Right renal cortex interstitium (tissue), 3 donors: ENCODE results near the gene MDP1. TPM values are rescaled to one million over a fixed set of nuclear protein-coding genes. Genes with fewer than 3 reads are reported as not detected.
"Not testable (repeated sequence)": the region's sequence is repeated elsewhere in the genome, so short reads cannot be mapped to it uniquely, and the experiment has no call there.

ENCODE experiments used
- DNase-seq, 3 donors: peaks; one replicate each; pipeline ENCODE4 v3.0.0-alpha.2; 2013; ENCODE audit warnings: low read depth in 3 of 3, low spot score in 2 of 3
- polyA plus RNA-seq, 3 donors: library from polyadenylated mRNA; unstranded; fragments of 120-200 nt; gene quantifications; one replicate each; pipeline ENCODE4 v1.2.1, GENCODE V29; 2013; ENCODE audit not compliant: insufficient read length in 3 of 3

Gene MDP1
- polyA plus RNA-seq, 3 donors: 10.2 to 12.9 (median 12.5) TPM

DNA sequence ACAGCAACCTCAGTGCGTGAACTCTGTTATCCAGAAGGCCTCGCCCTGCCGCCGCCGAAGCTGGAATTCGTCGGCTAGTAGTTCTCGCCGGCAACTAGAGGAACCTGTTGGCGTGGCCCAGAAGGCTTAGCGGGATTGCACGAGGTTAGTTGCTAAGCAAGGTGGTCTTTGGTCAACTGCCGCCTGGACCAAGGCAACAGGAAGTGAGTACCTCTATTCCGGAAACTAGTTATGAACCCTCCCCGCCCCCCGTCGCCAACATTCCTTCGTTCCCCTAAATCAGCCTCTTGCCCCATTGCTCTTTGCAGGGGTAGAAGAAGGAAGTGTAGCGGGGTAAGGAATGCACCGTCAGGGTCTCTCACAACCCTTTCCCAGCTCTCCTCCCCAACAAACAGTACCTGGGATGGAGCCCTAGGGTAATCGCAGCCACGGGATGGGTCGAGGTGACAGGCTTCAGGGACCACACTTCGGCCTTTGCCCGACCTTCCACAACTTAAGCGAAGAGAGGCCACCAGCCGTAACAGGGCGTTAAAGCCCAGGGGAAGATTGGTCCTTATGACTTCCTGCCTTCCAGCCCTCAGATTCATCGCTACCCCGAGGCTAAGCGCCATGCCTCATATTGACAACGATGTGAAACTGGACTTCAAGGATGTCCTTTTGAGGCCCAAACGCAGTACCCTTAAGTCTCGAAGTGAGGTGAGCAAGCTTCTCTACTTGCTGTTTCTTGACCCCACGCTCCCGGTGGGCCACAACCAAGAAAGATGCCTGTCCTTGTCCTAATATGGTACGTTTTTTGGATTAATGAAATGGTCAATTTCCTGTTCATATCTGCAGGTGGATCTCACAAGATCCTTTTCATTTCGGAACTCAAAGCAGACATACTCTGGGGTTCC, 17.0 kb upstream of the MDP1 start, which contains the start of gene GMPR2:
Gene GMPR2 (plus strand): TSS at position 285 of the 893 bp plus-strand sequence. CDS start 325 bp downstream, at position 610.
- DNase-seq: no peak

DNA sequence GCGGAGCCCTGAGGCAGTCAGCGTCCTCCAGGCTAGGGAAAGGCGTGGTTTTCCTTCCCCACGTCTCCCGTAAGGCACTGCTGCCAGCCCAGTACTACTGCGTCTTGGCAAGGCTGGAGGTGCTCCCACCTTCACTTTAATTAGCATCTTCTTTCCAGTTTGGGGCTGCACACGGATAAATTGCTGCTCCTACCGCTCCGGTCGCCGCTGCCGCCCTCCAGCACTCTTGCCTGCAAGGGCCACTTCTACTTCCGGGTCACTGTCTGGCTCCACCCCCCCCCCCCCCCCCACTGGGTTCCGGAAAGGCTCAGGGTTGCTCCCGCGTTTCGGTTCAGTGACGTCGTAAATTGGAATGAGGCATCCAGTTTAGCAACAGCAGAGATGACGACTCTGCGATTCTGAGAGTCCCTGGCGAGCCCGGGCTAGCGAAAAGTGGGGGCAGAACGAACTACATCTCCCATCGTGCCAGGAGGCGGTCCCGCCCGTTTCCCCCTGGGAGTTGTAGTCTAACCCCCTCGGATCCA, 16.3 kb upstream of the MDP1 start, which contains the start of gene NEDD8:
Gene NEDD8 (minus strand): TSS at position 247 of the 524 bp plus-strand sequence. CDS start 100 bp downstream, at position 147.
- peak; percentile 83 to 90 (median 84) for DNase-seq

DNA sequence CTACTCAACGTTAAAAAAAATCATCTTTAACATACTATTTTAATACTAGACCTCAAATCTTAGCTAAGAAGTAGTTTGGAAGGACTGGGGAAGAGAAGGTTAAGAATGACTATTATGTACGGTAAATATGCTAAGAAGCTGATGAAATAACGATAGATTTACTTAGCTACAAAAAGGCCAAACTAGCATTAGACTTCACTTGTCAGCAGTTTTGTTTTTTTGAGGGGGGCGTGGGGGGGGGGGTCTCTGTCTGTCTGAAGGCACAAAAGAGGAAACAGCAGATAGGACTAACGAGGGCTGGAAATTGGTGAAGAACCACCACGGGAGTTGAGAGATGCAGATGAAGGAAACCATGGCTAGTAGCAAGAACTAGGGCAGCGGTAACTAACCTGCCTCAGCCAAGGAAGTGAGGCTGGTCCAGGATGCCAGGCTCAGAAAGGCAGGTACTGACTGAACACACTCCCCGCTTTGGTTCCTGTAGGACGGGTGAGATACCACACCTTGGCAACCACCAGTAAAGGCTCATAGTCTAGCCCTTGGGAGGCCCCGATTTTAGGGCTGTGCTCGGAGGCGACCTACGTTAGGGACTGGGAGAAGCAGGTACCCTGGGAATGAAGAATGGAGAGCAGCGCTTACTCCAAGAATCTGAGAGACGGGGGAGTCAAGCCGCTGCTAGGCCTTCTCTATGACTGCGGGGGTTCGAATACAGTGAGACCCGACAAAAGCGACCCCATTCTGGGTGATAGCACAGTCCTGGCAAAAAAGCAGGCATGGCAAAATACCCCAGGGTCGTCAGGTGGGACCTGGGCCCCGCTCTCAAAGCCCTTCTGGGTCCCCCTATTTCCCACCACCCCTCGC, 15.6 kb upstream of the MDP1 start:
- DNase-seq: no peak

DNA sequence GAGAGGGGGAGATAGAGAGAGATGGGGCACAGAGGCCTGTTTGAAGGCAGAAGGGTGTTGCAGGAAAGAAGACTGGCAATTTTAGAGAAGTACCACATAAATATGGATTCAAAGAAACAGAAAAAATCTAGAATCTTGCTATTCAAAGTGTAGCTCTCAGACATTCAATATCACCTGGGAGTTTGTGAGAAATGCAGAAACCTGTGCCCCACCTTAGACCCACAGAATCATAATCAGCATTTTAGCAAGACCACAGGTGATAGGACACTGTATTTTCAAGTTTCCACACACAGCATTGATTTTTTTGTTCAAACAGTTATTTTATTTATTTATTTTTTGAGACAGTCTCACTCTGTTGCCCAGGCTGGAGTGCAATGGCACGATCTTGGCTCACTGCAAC, 13.0 kb upstream of the MDP1 start:
- DNase-seq: no peak

DNA sequence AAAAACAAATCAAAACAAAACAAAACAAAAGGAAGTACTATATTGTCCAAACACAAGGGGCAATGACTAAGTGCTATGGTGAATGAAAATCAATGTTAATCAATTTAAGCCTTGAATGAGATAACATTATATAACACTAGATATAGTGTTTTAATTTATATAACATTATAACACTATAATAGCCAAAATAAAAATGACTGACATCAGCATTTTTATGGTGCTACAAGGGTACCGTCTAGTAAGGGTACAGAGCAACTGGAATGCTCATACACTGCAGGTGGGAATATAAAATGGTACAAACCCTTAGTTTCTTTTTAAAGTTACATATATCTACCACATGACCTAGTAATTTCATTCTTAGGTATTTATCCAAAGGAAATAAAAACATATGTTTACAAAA, 10.6 kb upstream of the MDP1 start:
- no peak for DNase-seq

DNA sequence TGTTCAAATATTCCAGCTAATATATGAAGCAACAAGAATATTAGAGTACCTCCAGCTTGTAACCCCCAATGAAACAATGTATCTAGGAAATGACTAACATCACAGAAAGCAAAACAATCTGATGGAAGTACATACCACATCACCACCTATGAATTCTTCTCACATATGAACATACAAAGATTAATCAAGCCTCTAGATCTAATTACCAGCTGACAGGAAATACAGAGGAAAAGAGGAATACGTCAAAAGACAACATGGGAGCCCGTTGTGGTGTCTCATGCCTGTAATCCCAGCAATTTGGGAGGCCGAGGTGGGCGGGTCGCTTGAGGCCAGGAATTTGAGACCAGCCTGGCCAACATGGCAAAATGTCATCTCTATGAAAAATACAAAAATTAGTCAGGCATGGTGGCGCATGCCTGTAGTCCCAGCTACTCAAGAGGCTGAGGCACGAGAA, 8.8 kb upstream of the MDP1 start:
- DNase-seq: no peak

DNA sequence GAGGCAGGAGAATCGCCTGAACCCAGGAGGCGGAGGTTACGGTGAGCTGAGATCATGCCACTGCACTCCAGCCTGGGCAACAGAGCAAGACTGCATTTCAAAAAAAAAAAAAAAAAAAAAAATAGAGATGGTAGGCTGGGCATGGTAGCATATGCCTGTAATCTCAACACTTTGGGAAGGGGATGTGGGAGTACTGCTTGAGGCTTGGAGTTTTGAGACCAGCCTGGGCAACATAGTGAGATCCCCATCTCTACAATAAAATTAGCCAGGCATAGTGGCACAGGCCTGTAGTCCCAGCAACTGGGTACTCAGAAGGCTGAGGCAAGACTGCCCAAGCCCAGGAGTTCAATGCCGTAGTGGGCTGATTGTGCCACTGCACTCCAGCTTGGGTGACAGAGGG, 7.1 kb upstream of the MDP1 start:
- DNase-seq: not testable (repeated sequence)

DNA sequence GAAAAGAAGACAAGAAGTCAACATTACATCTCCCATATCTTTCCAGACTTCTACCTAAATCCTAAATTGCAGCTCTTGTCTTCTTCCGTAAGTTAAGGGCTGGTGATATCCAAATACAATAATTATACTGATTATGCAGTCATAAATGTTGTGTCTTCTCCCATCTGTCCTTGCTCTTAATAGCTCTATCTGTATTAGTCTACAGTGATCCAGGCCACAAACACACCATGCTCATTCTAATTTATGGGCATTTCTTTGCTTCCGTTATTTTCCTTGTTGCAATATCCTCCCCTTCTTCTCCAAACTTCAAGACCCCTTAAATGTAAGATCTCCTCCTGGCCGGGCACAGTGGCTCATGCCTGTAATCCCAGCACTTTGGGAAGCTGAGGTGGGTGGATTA, 3.7 kb upstream of the MDP1 start:
- DNase-seq: no peak

DNA sequence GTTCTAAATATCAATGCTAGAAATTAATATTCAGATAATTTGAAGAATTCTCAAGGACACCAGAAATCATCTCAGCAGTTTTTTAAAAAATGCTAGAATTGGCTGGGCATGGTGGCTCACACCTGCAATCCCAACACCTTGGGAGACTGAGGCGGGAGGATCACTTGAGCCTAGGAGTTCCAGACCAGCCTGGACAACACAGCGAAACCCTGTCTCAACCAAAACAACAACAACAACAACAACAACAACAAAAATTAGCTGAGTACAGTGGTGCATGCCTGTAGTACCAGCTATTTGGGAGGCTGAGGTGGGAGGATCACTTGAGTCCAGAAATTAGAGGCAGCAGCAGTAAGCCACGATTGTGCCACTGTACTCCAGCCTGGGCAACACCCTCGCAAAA, 3.2 kb upstream of the MDP1 start:
- no peak for DNase-seq

DNA sequence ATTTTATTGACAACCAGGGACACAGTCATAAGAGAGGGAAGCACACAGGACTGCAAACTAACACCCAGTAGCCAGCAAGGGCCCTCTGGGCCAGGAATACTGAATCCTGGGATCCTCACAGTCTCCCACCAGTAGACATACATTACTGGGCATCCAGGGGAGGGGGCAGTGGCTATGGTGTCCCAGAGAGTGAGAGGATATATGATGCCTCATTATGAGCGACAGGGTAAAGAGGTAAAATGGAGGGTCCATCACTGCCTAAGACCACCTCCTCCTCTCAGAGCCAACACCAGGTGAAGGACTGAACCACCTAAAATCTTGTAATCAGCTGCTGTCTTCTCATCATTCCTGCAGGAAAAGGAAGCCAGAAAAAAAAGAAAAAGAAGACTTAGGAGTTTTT, 1.0 kb upstream of the MDP1 start:
- not testable (repeated sequence) for DNase-seq

DNA sequence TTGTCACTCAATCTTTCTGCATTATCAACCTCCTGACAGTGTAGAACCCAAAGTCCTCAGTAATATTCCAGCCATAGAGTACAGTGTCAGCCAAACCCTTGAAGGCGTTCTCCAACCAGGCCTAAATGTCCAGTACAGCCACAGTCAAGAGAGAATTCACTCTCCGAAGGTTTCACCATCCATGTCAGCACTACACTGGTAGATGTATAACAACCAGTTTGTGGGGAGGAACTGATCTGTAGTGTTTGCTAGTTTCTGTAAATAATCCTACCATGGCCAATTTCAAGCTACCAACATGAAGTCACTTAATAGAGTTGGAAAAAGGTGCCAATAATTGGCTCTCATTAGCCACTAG, 456 bp upstream of the MDP1 start:
- no peak for DNase-seq

DNA sequence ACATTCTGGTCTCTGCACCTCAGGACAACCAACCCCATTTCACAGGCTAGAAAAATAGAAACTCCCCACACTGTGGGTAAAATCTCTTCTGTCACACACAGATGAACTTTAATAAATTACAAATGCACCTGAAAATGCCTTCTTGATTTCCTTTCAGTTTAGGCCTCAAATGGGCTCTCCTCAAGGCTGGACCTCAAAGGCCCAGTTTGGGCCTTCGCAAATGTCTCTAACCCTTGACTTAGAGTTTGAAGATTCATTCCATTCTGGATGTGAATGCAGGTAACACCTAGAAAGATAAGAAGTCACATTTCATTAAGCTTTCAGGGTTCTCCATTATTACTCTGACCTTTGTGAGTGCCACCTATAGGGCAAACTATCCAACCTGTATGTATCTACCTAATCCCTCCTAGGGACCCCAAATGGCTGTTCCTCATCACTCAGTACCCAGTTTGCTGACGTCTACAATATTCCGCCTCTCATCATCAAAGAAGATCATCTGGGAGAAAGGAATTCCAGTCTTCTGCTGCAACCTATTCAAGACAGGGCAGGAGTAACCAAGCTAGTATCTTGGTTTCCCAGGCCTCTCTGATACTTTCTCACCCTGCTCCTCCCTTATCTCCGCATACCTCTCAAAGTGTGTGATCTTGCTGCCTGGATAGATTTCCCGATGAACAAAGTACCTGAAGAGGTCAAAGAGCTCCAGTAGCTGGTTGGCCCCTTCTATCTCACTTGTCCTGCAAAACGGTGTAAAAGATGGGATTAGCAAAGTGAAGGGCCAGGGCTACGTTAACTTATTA, 1.8 kb downstream of the MDP1 start:
- no peak for DNase-seq

DNA sequence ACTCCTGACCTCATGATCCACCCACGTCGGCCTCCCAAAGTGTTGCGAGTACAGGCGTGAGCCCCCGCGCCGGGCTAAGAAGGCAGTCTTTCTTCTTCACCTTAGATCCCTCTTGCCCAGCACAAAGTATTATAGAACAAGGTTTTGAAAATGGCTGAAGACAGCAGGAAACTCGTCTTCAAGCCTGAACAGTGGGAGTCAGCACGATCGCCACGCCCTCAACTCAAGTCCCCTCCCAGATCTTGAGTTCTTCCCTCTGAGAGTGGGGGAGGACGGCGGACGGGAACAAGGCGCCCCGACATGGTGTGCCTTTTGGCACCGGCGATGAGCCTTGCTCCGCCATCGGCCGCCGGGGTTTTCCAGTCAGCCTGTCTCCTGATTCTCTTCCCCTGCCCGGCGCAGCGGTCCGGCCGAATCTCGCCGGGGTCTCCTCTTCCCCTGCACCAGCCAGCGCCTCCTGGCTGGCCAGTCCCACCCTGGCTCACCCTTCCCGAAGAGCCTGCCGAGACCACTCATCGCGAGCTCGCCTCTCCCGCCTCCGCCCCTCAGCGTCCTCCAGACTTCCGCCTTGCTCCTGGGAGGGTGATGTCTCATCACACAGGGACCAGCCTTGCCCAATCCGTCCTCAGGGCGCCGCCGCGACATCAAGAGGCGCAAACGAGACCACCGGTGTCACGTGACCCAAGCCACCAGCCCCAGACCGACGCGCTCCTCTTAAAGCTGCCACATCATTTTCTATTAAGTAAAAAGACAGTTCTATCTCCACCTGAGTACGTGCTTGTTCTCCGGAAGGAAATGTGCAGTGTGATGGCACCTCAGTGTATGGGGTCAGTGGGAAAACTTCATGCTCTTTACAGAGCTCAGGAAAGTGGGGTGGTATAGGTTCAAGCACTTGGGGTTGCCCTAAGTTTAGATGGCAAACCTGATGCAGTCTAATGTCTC, 2.7 kb downstream of the MDP1 start, which contains the start of gene CHMP4A:
Gene CHMP4A (minus strand): TSS at position 565 of the 942 bp plus-strand sequence. CDS start 49 bp downstream, at position 516.
- peak; percentile 90 to 94 (median 92) for DNase-seq

DNA sequence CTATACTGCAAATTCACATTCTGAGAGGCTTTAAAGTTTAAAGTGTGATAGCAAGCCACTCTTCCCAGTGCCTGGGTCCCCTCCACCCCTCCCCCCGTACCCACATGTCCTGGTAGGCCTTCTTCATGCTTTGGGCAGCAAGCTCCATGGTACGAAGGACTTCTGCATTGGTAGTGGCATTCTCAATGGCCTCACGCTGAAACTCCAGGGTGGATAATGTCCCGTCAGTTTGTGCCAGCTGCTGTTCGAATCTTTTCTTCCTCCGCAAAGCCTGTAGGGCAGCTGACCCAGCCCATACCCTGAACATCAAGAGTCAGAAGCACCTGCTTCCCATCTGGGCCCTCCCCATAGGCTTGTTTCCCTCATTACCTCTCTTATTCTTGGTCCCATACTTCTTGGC, 4.6 kb downstream of the MDP1 start:
- no peak for DNase-seq

DNA sequence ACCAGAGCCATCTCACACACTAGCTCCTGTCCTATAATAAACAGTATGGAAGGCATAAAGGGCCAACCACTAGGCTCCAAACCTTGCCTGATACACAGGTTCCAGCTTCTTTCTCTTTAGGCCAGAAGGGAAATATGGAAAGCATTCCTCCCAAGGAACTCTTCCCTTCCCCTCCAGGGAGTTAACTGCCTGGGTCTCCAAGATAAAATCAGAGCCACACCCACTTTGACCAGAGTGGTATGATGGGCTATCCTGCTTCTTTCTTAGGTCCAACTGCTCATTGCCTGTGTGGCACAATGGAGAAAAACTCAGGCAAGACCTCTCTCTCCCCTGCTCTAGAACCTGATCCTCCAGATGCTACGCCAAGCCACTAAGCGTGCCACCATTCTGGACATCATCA, 8.2 kb downstream of the MDP1 start:
- no peak for DNase-seq

DNA sequence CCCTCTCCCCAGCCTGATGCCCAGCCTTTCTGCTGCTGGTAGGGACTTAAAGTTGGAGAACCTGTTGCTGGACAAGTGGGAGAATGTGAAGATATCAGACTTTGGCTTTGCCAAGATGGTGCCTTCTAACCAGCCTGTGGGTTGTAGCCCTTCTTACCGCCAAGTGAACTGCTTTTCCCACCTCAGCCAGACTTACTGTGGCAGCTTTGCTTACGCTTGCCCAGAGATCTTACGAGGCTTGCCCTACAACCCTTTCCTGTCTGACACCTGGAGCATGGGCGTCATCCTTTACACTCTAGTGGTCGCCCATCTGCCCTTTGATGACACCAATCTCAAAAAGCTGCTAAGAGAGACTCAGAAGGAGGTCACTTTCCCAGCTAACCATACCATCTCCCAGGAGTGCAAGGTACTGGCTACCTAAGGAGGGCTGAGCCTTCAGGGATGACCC, 8.7 kb downstream of the MDP1 start:
- DNase-seq: no peak

DNA sequence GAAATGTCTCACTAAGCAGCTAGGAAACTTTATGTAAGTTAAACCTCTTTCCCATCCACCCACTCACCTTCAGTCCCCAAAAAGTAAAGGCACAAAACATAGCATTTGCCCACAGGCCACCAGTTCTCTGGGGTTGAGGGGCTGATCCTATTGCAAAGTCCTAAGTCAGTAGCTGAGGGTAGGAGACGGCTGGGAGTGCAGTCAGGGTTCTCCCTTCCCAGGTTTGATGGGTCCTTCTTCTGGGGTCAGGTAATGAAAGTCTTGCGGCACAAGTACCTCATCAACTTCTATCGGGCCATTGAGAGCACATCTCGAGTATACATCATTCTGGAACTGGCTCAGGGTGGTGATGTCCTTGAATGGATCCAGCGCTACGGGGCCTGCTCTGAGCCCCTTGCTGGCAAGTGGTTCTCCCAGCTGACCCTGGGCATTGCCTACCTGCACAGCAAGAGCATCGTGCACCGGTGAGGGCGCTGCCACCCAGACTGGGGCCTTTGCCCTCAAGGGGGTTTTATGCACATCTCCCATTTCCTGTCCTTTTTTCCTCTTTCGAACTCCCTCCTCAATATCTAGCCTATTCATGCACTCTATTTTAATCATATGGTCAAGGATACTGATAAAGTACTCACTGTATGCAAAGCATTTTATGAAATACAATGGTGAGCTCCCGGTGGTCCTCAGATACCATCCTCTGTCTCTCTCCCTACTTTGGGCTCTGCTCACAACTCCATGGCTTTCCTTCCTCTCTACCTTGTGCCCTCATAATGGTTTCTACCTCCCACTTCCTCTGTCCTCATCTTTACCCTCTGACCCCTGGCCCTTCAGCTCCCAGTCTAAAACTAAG, 9.4 kb downstream of the MDP1 start:
- DNase-seq: no peak
